ENCODE results near the gene NT5DC2.

Gene NT5DC2

DNA sequence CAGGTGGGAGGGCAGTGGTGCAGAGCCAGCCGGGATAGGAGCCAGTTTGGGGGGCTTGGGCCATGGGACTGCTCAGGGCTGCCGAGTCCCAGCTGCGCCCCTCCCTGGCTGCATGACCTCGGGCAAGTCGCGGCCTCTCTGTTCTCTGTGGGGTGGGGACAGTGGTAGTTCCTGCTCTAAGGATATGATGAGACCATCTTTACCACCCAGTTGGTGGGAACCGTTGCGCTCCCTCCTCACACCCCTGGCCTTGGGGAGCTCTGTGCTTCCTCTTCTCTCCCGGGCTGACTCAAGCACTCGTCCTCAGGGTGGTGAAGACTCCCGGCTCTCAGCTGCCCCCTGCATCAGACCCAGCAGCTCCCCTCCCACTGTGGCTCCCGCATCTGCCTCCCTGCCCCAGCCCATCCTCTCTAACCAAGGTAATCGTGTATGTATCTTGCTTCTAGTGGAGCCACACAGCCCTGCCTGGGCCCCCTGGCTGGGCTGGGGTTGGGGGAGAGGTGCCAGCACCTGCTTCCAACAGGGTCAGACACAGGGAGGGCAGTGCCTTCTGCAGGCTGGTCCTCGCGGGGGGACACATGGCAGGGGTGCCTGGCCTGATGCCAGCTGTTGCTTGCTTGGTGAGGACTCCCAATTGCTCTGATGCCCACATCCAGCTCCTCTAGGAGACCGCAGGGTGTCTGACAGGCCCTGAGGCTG lies 53.6 kb downstream of the NT5DC2 start:
- no peak overlapping the region for H3K27ac ChIP-seq
- TF ChIP-seq CTCF (conservative IDR thresholded peaks at IDR 0.05) = no peak

GRCh38 chr3:52479037-52479876 lies 54.4 kb downstream of the NT5DC2 start:
- no peak overlapping the region for H3K27ac ChIP-seq
- no peak for TF ChIP-seq CTCF (conservative IDR thresholded peaks at IDR 0.05)

GRCh38 chr3:52477796-52478095 lies 55.9 kb downstream of the NT5DC2 start:
- H3K27ac ChIP-seq = no peak overlapping the region
- TF ChIP-seq CTCF (conservative IDR thresholded peaks at IDR 0.05) = no peak

GRCh38 chr3:52477076-52477795 lies 56.4 kb downstream of the NT5DC2 start:
- no peak overlapping the region for H3K27ac ChIP-seq
- no peak for TF ChIP-seq CTCF (conservative IDR thresholded peaks at IDR 0.05)

Data from VCaP (cell line).